ENCODE data around the gene ELP4. TPM values are rescaled to one million over a fixed set of nuclear protein-coding genes. Genes with fewer than 3 reads are reported as not detected.

The ELP4 gene
- polyA plus RNA-seq, 3 donors from 2014 or later: 20.9 to 33.9 (median 22.3) TPM

DNA sequence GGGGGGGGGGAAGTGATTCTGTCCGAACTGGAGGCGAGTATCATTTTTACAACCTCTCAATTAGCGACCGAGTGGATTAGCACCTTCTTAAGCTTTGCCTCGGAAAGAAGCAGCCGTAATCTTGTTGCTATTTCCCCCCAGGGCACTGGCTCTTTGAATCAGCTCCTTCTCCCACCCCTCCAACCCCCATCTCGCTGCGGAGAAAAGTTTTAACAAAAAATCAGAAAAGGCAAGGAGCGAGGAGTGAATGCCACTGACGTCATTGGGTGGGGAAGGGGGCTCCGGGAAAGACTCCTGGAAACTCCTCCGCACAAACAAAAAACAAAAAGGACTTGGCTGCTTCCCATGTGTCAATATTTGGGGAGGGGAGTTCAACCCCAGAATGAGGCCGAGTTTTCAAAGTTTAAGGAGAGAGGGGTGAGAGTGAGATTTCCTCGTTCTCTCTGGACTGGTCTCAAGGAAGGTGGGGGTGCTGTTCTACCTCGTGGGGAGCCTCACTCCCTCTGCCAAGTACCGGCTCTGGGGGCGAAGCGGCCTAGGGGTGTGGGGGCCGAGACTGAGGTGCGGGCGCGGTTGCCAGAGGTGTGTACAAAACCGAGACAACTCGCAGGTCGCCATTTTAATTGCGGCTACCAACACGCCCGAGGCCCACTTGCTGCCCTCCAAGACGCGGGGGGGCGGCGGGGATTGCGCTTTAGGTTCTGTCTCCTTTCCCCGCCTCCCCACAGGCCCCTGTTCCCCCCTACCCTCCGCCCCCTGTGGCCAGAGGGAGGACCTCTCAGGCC lies 304.0 kb downstream of the ELP4 start:
- no peak overlapping the region for H3K27ac Mint-ChIP-seq
- DNase-seq: no peak
- H3K4me1 Mint-ChIP-seq: peaks cover 56 to 62% of the 10 kb centered on the region in 2 donors
- peaks cover 38 to 55% (median 49%) of the 10 kb centered on the region in 3 donors for H3K27me3 Mint-ChIP-seq (ENCODE audit: low read depth in 3 of 3)
- H3K36me3 Mint-ChIP-seq: no peaks in the 10 kb centered on the region
- peak overlapping the region; percentile 67 to 90 (median 79) for H3K4me3 Mint-ChIP-seq
- H3K9me3 Mint-ChIP-seq: peaks cover 0 to 12% (median 2%) of the 10 kb centered on the region in 6 donors

DNA sequence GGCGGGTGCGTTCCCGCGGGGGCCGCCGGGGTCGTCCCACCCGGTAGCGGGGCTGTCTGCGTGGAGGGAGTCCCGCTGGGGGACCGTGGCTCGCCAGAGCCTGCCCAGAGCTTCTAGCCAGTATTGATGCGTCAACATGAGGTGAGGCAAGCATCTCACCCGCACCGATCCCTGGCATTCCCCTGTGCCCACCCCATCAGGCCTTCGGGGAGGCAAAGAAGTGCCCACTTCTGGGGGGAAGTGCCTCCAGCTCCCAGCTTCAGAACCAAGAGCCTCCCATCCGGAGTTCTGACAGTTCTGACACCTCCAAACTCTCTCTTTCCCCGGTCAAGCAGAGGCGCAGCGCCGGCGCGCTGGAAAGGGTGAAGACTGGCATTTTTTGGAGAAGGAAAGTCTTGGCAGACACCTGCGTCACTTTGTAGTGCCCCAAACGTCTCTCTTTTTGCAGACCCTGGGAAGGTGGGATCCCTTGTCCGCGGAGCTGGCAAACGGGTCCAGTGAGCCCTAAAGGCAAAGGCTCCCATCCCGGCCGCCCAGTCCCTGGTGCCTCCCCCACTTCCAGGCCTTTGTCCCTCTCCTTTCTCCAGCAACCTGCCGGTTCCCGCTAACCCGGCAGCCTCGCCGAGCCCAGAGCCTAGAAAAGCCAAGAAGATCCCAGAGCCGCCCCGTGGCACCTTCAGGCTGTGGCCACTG lies 304.8 kb downstream of the ELP4 start:
- H3K27me3 Mint-ChIP-seq (ENCODE audit: low read depth in 3 of 3): peaks cover 37 to 49% (median 46%) of the 10 kb centered on the region in 3 donors
- H3K9me3 Mint-ChIP-seq: peaks cover 0 to 7% (median 2%) of the 10 kb centered on the region in 6 donors
- H3K36me3 Mint-ChIP-seq: no peaks in the 10 kb centered on the region
- H3K4me1 Mint-ChIP-seq: peaks cover 51 to 57% of the 10 kb centered on the region in 2 donors
- DNase-seq: no peak
- peak overlapping the region in 3 of 5 donors; percentile 23 to 60 (median 56) for H3K4me3 Mint-ChIP-seq
- H3K27ac Mint-ChIP-seq: no peak overlapping the region

- Mint-ChIP-seq H3K27ac (no peak overlapping the region), H3K9me3 (peaks cover 0 to 3% (median under 1%) of the 10 kb centered on the region in 6 donors), H3K4me3 (peak overlapping the region; percentile 52 to 77 (median 73)), H3K4me1 (peaks cover 42 to 46% of the 10 kb centered on the region in 2 donors), H3K27me3 (ENCODE audit: low read depth in 3 of 3) (peaks cover 30 to 48% (median 40%) of the 10 kb centered on the region in 3 donors), H3K36me3 (no peaks in the 10 kb centered on the region)
- DNase-seq: no peak
Measured at GRCh38 chr11:31815711-31816467, 306.3 kb downstream of the ELP4 start.

- no peaks in the 10 kb centered on the region for H3K36me3 Mint-ChIP-seq
- no peak for DNase-seq
- H3K4me1 Mint-ChIP-seq: peaks cover 39 to 41% of the 10 kb centered on the region in 2 donors
- peaks cover 30 to 44% (median 41%) of the 10 kb centered on the region in 3 donors for H3K27me3 Mint-ChIP-seq (ENCODE audit: low read depth in 3 of 3)
- H3K27ac Mint-ChIP-seq: no peak overlapping the region
- H3K4me3 Mint-ChIP-seq: peak overlapping the region; percentile 52 to 77 (median 73)
- H3K9me3 Mint-ChIP-seq: peaks cover 0 to 6% (median 1%) of the 10 kb centered on the region in 6 donors
Measured at GRCh38 chr11:31816468-31817053, 307.0 kb downstream of the ELP4 start.

DNA sequence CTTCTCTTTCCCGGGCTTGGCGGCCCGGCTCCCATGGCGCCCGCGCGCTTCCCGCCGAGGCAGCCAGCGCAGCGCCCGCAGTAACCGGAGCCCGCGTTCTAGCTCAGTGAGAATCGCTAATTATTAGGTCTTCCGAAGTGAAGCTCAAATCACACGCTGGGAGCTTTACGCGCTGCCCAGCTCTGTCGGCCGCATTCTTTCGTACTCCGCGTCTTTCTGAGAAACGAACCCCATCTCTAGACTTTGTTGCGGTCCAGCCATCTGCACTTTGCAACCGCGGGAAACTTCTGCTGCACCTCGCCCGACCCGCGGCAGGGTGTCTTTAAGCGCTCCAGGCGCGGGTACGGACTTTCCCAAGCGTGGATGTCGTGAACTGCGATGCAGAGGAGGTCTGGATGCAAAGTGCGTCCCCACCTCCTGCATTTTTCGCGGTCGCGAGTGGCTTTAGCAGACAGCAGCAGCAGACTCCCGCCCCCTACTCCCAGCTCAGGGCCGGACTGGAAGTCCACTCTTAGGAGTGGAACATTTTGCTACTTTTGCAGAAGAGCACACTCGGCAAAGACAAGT lies 307.6 kb downstream of the ELP4 start:
- Mint-ChIP-seq H3K4me3 (peak overlapping the region; percentile 18 to 66 (median 61)), H3K27me3 (ENCODE audit: low read depth in 3 of 3) (peaks cover 31 to 47% (median 41%) of the 10 kb centered on the region in 3 donors), H3K9me3 (peaks cover 0 to 11% (median 2%) of the 10 kb centered on the region in 6 donors), H3K36me3 (no peaks in the 10 kb centered on the region), H3K27ac (no peak overlapping the region), H3K4me1 (peaks cover 35 to 36% of the 10 kb centered on the region in 2 donors)
- no peak for DNase-seq

GRCh38 chr11:31817621-31818424 lies 308.3 kb downstream of the ELP4 start:
- Mint-ChIP-seq H3K36me3 (no peaks in the 10 kb centered on the region), H3K4me3 (peak overlapping the region; percentile 35 to 66 (median 58)), H3K27ac (no peak overlapping the region), H3K27me3 (ENCODE audit: low read depth in 3 of 3) (peaks cover 33 to 50% (median 42%) of the 10 kb centered on the region in 3 donors), H3K4me1 (peaks cover 29 to 30% of the 10 kb centered on the region in 2 donors), H3K9me3 (peaks cover 0 to 14% (median 3%) of the 10 kb centered on the region in 6 donors)
- DNase-seq: no peak

GRCh38 chr11:31818425-31818755 lies 308.8 kb downstream of the ELP4 start:
- DNase-seq: no peak
- peak overlapping the region in 4 of 5 donors; percentile 35 to 58 (median 50) for H3K4me3 Mint-ChIP-seq
- H3K27ac Mint-ChIP-seq: no peak overlapping the region
- peaks cover 36 to 56% (median 43%) of the 10 kb centered on the region in 3 donors for H3K27me3 Mint-ChIP-seq (ENCODE audit: low read depth in 3 of 3)
- H3K9me3 Mint-ChIP-seq: peaks cover 0 to 14% (median 5%) of the 10 kb centered on the region in 6 donors
- H3K4me1 Mint-ChIP-seq: peaks cover 27% of the 10 kb centered on the region in 2 donors
- no peaks in the 10 kb centered on the region for H3K36me3 Mint-ChIP-seq

DNA sequence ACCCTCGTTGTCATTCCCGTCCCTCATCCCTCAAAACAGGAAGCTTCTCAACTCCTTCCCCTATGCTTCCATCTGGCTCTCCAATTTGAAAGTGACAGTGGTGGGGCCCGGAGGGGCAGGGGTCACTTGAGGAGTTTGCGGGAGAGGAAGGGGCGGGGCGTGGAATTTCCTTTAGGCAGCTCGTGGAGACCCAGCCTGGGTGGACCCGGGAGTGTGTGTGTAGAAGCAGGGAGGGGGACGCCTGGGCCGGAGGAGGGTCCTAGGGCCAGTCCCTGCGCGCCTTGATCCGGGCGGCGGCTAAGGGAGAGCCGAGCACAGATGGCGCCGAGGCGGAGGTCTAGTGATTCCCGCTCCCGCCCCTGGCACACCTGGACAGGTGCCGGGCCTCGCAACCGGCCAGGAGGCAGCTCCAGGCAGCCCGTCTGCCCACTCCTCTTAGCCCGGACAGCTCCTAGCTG lies 309.3 kb downstream of the ELP4 start:
- Mint-ChIP-seq H3K4me1 (peaks cover 23 to 24% of the 10 kb centered on the region in 2 donors), H3K27me3 (ENCODE audit: low read depth in 3 of 3) (peaks cover 35 to 56% (median 40%) of the 10 kb centered on the region in 3 donors), H3K4me3 (peak overlapping the region in 1 of 5 donors; percentile 7), H3K9me3 (peaks cover 0 to 14% (median 5%) of the 10 kb centered on the region in 6 donors), H3K36me3 (no peaks in the 10 kb centered on the region), H3K27ac (no peak overlapping the region)
- no peak for DNase-seq

DNA sequence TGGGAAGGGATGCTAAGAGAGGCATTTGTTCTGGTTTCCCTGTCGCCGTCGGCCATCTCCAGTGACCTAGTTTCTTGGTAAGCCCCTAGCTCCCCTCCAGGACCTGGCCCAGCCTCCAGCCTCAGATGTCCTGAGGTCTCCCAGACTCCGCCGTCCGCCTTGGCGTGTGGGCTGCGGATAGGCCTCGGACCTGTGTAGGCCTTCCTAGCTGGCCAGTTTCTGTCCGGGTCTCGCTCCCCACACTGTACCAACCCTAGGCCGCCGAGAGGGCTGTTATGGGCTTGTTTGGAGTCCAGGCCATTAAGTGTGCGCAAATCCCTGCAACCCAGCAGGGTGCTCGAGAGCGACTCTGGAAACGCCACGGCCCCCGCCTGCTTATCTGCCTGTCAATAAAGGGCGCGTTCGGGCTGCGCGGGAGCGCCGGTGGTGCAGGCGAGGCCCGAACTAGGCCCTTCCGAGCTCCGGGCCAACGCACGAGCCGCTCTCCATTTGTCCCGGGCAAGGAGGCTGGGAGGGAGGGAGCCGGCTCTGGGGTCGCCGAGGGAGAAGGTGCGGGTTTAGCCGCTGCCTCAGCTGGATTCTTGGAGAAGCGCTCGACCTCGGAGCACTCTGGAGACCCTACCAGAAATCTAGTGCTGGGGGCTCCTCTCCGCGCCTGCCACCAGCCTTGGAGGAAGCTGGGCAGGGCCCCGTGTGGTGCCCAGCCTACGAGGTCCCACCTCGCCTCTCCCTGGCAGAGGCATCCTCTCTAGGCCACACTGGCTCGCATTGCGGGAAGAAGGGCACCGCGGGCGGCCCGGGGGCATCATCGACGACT lies 310.3 kb downstream of the ELP4 start:
- Mint-ChIP-seq H3K27me3 (ENCODE audit: low read depth in 3 of 3) (peaks cover 37 to 60% (median 42%) of the 10 kb centered on the region in 3 donors), H3K4me3 (peak overlapping the region in 1 of 5 donors; percentile 27), H3K4me1 (peaks cover 20 to 21% of the 10 kb centered on the region in 2 donors), H3K36me3 (no peaks in the 10 kb centered on the region), H3K9me3 (peaks cover 0 to 14% (median 5%) of the 10 kb centered on the region in 6 donors), H3K27ac (no peak overlapping the region)
- no peak for DNase-seq

GRCh38 chr11:31820438-31820818 lies 310.9 kb downstream of the ELP4 start:
- Mint-ChIP-seq H3K27ac (no peak overlapping the region), H3K4me1 (peaks cover 15 to 18% of the 10 kb centered on the region in 2 donors), H3K4me3 (no peak overlapping the region), H3K9me3 (peaks cover 0 to 14% (median 4%) of the 10 kb centered on the region in 6 donors), H3K36me3 (no peaks in the 10 kb centered on the region), H3K27me3 (ENCODE audit: low read depth in 3 of 3) (peaks cover 37 to 60% (median 42%) of the 10 kb centered on the region in 3 donors)
- no peak for DNase-seq

- H3K27me3 Mint-ChIP-seq (ENCODE audit: low read depth in 3 of 3): peaks cover 38 to 58% (median 45%) of the 10 kb centered on the region in 3 donors
- H3K27ac Mint-ChIP-seq: no peak overlapping the region
- H3K36me3 Mint-ChIP-seq: peaks cover 0 to under 1% (median 0%) of the 10 kb centered on the region in 3 donors
- H3K4me3 Mint-ChIP-seq: no peak overlapping the region
- peaks cover 12 to 13% of the 10 kb centered on the region in 2 donors for H3K4me1 Mint-ChIP-seq
- DNase-seq: no peak
- H3K9me3 Mint-ChIP-seq: peaks cover 0 to 15% (median 4%) of the 10 kb centered on the region in 6 donors
Measured at GRCh38 chr11:31821235-31821764, 311.7 kb downstream of the ELP4 start.

All from immature natural killer cell (primary cell).